Measurements from ENCODE around the gene PRR18. TPM values are rescaled to one million over a fixed set of nuclear protein-coding genes. Genes with fewer than 3 reads are reported as not detected.
"Not testable (repeated sequence)": the region's sequence is repeated elsewhere in the genome, so short reads cannot be mapped to it uniquely, and the experiment has no call there.

Gene PRR18
- total RNA-seq, result not detected

DNA sequence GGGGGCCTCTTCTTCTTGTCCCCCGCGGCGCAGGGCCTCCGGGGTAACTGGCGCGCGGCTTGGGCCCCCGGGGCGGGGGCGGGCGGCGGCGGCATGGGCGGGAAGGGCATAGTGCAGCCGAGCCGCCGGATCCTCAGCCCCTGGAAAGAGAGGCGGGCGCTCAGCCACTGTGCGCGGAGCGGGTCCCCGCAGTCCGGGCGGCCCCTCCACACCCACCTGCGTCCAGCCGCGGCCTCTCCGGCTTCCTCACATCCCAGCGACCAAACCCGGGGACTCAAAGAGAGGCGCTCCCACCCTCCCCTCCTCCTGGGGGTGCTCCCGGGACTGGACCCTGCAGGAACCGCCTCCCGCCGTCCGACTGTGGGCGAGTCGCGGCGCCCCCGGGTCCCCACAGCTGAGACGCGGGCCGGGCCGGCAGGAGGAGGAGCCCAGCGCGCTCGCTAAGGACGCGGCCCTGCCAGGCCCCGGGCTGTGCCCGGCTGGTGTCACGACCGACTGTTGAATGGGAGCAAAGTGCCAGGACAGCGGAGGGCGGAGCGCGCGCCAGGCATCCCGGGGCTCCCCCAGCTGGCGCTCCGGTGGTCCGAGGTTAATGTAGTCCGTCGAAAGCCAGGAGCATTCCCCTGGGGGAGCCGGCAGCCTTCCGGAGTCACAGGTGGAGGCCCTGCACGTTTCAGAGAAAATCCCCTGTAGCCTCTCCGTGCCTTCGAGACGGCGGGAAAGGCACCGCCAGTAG is at the start of gene PRR18:
Gene PRR18 (minus strand): TSS at position 360 of the 736 bp plus-strand sequence. CDS start 250 bp downstream, at position 110.
- CTCF ChIA-PET, result interaction anchor here (0.7 to 1.7 kb wide), 4 partner anchors 14 to 93 kb away, joined by 3 to 11 read pairs (median 6); no protein-coding TSS in a partner anchor
- Mint-ChIP-seq H3K27ac (no peak within 1 kb of the TSS), H3K36me3 (ENCODE audit: low read depth) (no peaks in the 10 kb centered on the region), H3K4me3 (peak within 1 kb of the TSS; percentile 39), H3K9me3 (no peaks in the 10 kb centered on the region), H3K4me1 (ENCODE audit: low read depth) (peaks cover 4% of the 10 kb centered on the region), H3K27me3 (ENCODE audit: low read depth) (peaks cover 29% of the 10 kb centered on the region)
- no peak for DNase-seq
- intact Hi-C loops (cut with micrococcal nuclease), result no loop called here

DNA sequence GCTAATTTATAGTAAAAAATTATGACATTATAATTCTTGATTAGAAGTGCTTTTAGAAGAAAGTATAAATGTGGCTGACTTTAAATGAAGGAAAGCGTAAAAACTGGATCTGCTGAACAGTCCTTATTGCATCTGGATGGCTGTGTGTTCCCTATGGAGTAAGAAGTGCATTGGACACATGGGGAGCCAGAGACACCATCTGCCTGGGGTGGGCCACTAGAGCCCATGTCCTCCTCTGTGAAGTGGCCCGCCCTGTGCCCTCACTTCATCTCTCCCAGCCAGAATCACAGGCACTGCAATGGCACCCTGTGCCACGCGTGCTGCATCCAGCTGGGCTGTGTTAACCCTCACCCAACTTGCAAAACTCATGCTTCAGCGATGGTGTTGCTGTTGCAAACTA is 47.4 kb upstream of the PRR18 start:
- Mint-ChIP-seq H3K36me3 (ENCODE audit: low read depth) (peaks cover 1% of the 10 kb centered on the region), H3K27me3 (ENCODE audit: low read depth) (peaks cover 14% of the 10 kb centered on the region), H3K4me3 (no peak overlapping the region), H3K27ac (no peak overlapping the region), H3K9me3 (peaks cover 14% of the 10 kb centered on the region), H3K4me1 (ENCODE audit: low read depth) (no peaks in the 10 kb centered on the region)
- intact Hi-C loops (cut with micrococcal nuclease), result no loop called here
- CTCF ChIA-PET, result interaction anchor here (0.8 kb wide), 1 partner anchor 26 kb away, joined by 7 read pairs; no protein-coding TSS in a partner anchor
- no peak for DNase-seq

GRCh38 chr6:166354965-166355364 is 46.8 kb upstream of the PRR18 start:
- H3K36me3 Mint-ChIP-seq (ENCODE audit: low read depth), result peaks cover 1% of the 10 kb centered on the region
- no peaks in the 10 kb centered on the region for H3K4me1 Mint-ChIP-seq (ENCODE audit: low read depth)
- CTCF ChIA-PET, result no interaction called here
- peaks cover 14% of the 10 kb centered on the region for H3K27me3 Mint-ChIP-seq (ENCODE audit: low read depth)
- H3K9me3 Mint-ChIP-seq, result peaks cover 15% of the 10 kb centered on the region
- no peak overlapping the region for H3K4me3 Mint-ChIP-seq
- no peak overlapping the region for H3K27ac Mint-ChIP-seq
- no peak for DNase-seq
- intact Hi-C loops (cut with micrococcal nuclease), result no loop called here

DNA sequence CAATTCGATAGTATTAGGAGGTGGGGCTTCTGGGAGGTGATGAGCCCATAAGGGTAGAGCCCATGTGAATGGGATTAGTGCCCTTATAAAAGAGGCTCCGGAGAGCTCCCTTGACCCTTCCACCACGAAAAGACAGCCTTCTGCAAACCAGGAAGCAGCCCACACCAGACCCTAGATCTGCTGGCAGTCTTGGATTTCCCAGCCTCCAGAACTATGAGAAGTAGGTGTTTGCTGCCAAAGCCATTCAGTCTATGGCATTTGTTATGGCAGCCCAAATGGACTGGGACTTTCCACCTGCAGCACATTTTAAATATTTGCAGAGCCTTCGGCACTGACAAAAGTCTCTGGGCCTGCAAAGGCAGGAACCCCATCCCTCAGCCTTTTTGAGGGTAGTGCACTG is 46.0 kb upstream of the PRR18 start:
- intact Hi-C loops (cut with micrococcal nuclease), result no loop called here
- CTCF ChIA-PET, result interaction anchor here (0.7 kb wide), 1 partner anchor 471 kb away, joined by 3 read pairs; no protein-coding TSS in a partner anchor
- Mint-ChIP-seq H3K4me1 (ENCODE audit: low read depth) (no peaks in the 10 kb centered on the region), H3K9me3 (peaks cover 23% of the 10 kb centered on the region), H3K27ac (no peak overlapping the region), H3K36me3 (ENCODE audit: low read depth) (peaks cover 1% of the 10 kb centered on the region), H3K4me3 (no peak overlapping the region), H3K27me3 (ENCODE audit: low read depth) (peaks cover 14% of the 10 kb centered on the region)
- DNase-seq, result no peak

GRCh38 chr6:166353507-166353906 is 45.3 kb upstream of the PRR18 start:
- Mint-ChIP-seq H3K36me3 (ENCODE audit: low read depth) (peaks cover 1% of the 10 kb centered on the region), H3K9me3 (peaks cover 24% of the 10 kb centered on the region), H3K4me3 (no peak overlapping the region), H3K27me3 (ENCODE audit: low read depth) (peaks cover 12% of the 10 kb centered on the region), H3K27ac (no peak overlapping the region), H3K4me1 (ENCODE audit: low read depth) (peaks cover 2% of the 10 kb centered on the region)
- CTCF ChIA-PET, result interaction anchor here (0.7 kb wide), 1 partner anchor 472 kb away, joined by 3 read pairs; no protein-coding TSS in a partner anchor
- no peak for DNase-seq
- intact Hi-C loops (cut with micrococcal nuclease), result no loop called here

- no peak overlapping the region for H3K27ac Mint-ChIP-seq
- peaks cover 22% of the 10 kb centered on the region for H3K9me3 Mint-ChIP-seq
- peaks cover 7% of the 10 kb centered on the region for H3K4me1 Mint-ChIP-seq (ENCODE audit: low read depth)
- H3K36me3 Mint-ChIP-seq (ENCODE audit: low read depth), result peaks cover 1% of the 10 kb centered on the region
- CTCF ChIA-PET, result no interaction called here
- no peak overlapping the region for H3K4me3 Mint-ChIP-seq
- peaks cover 6% of the 10 kb centered on the region for H3K27me3 Mint-ChIP-seq (ENCODE audit: low read depth)
- intact Hi-C loops (cut with micrococcal nuclease), result no loop called here
- DNase-seq, result no peak
Measured at GRCh38 chr6:166352923-166353322, 44.7 kb upstream of the PRR18 start.

DNA sequence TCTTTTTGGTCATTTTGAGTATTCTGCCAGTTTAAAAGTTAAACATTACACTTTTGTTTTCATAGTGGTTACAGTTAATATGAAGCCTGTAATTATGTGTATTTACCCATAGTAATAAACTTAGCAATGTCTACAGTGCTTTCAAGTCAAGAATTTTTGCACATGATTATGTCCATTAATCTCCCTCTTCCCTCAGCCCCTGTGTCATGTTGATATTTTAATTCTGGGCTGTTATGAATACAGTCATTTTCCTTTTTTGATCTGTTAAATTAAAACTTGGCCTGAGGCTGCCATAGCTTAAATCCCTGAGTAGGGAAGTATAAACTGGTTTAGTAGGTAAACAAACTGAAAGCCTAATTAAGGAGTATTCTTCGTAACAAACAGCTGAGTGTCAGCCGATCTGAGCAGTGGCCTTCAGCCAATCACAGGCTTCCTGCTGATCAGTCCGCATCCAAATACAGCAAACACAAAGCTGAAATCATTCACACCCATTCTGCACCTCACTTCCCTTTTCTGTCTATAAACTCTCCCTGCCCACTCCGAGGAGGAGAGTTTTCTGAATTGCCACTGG is 43.6 kb upstream of the PRR18 start:
- Mint-ChIP-seq H3K4me3 (no peak overlapping the region), H3K36me3 (ENCODE audit: low read depth) (peaks cover 1% of the 10 kb centered on the region), H3K4me1 (ENCODE audit: low read depth) (peaks cover 18% of the 10 kb centered on the region), H3K27me3 (ENCODE audit: low read depth) (peaks cover 6% of the 10 kb centered on the region), H3K9me3 (peaks cover 22% of the 10 kb centered on the region), H3K27ac (no peak overlapping the region)
- intact Hi-C loops (cut with micrococcal nuclease), result no loop called here
- DNase-seq, result no peak
- CTCF ChIA-PET, result no interaction called here

DNA sequence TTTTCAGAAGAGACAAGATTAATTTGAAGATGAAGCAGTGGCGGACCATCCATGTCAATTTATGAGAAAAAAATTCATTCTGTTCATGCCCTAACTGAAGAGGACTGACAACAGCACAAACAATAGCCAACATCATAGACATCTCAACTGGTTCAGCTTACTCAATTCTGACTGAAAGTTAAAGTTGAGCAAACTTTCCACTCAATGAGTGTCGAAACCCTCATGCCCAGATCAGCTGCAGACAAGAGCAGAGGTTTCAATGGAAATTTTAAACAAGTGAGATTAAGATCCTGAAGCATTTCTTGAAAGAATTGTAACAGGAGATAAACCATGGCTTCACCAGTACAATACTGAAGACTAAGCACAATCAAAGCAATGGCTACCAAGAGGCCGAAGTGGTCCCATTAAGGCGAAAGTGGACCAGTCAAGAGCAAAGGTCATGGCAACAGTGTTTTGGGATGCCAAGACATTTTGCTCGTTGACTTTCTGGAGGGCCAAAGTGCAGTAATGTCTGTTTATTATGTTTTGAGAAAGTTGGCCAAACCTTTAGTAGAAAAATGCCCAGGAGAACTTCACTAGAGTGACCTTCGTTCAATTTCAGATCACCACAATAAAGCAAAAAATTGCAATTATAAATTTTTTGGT is 40.2 kb upstream of the PRR18 start:
- H3K4me1 Mint-ChIP-seq (ENCODE audit: low read depth), result peaks cover 18% of the 10 kb centered on the region
- no peak overlapping the region for H3K4me3 Mint-ChIP-seq
- DNase-seq, result no peak
- H3K9me3 Mint-ChIP-seq, result peaks cover 22% of the 10 kb centered on the region
- CTCF ChIA-PET, result interaction anchor here (2.7 kb wide), 1 partner anchor 33 kb away, joined by 10 read pairs; no protein-coding TSS in a partner anchor
- intact Hi-C loops (cut with micrococcal nuclease), result no loop called here
- H3K36me3 Mint-ChIP-seq (ENCODE audit: low read depth), result peaks cover 1% of the 10 kb centered on the region
- no peak overlapping the region for H3K27ac Mint-ChIP-seq
- H3K27me3 Mint-ChIP-seq (ENCODE audit: low read depth), result peaks cover under 1% of the 10 kb centered on the region

- H3K4me3 Mint-ChIP-seq, result no peak overlapping the region
- CTCF ChIA-PET, result interaction anchor here (0.6 to 2.7 kb wide), 2 partner anchors 34 to 38 kb away, joined by 3 to 10 read pairs; partner anchors contain the start of gene PRR18
- H3K36me3 Mint-ChIP-seq (ENCODE audit: low read depth), result peaks cover 1% of the 10 kb centered on the region
- peaks cover 18% of the 10 kb centered on the region for H3K4me1 Mint-ChIP-seq (ENCODE audit: low read depth)
- intact Hi-C loops (cut with micrococcal nuclease), result no loop called here
- H3K27me3 Mint-ChIP-seq (ENCODE audit: low read depth), result no peaks in the 10 kb centered on the region
- no peak for DNase-seq
- peaks cover 21% of the 10 kb centered on the region for H3K9me3 Mint-ChIP-seq
- H3K27ac Mint-ChIP-seq, result no peak overlapping the region
Measured at GRCh38 chr6:166346965-166347364, 38.8 kb upstream of the PRR18 start.

DNA sequence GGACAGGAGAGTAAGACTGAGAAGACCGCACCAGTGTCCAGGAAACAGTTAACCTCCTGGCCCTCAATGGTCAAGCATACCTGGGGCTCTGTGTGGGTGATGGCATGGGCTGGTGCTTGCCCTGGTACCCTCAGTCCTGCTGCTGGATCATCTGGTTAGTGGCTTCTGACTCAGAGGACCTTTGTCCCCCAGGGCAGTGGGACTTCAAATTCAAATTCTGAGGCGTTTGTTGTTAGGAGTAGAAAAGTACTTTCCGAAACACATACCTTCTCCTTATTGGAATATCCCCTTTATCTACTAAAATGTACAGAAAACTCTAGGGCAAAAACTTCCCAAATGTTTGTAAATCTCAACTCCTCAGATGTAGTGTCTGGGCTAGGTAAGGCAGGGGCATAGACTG is 38.3 kb upstream of the PRR18 start:
- H3K4me1 Mint-ChIP-seq (ENCODE audit: low read depth), result peaks cover 18% of the 10 kb centered on the region
- CTCF ChIA-PET, result interaction anchor here (2.7 kb wide), 1 partner anchor 35 kb away, joined by 10 read pairs; no protein-coding TSS in a partner anchor
- no peak overlapping the region for H3K27ac Mint-ChIP-seq
- no peak for DNase-seq
- peaks cover 17% of the 10 kb centered on the region for H3K9me3 Mint-ChIP-seq
- no peak overlapping the region for H3K4me3 Mint-ChIP-seq
- intact Hi-C loops (cut with micrococcal nuclease), result no loop called here
- no peaks in the 10 kb centered on the region for H3K36me3 Mint-ChIP-seq (ENCODE audit: low read depth)
- no peaks in the 10 kb centered on the region for H3K27me3 Mint-ChIP-seq (ENCODE audit: low read depth)

DNA sequence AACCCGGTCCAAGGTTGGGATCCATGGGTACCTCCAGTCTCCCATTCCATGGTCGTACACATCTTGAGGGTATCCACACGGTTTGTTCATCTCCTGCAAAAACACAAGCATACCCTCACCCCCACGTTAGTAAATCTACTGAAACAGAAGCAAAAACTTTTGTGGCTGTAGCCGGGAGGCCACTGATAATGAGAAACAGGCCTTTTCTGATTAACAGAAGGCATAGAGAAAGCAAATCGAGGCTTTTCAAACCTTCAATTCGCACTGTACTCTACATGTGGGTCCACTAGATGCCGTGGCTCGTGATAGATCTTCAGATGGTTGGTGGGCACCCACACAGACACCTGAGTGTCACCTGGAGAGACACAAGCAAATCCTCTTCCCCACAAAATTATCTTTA is 37.5 kb upstream of the PRR18 start:
- H3K4me3 Mint-ChIP-seq; H3K27ac Mint-ChIP-seq; DNase-seq; H3K36me3 Mint-ChIP-seq (ENCODE audit: low read depth); H3K27me3 Mint-ChIP-seq (ENCODE audit: low read depth); intact Hi-C loops (cut with micrococcal nuclease); CTCF ChIA-PET: not testable (repeated sequence)
- Mint-ChIP-seq H3K4me1 (ENCODE audit: low read depth) (peaks cover 18% of the 10 kb centered on the region), H3K9me3 (peaks cover 12% of the 10 kb centered on the region)

DNA sequence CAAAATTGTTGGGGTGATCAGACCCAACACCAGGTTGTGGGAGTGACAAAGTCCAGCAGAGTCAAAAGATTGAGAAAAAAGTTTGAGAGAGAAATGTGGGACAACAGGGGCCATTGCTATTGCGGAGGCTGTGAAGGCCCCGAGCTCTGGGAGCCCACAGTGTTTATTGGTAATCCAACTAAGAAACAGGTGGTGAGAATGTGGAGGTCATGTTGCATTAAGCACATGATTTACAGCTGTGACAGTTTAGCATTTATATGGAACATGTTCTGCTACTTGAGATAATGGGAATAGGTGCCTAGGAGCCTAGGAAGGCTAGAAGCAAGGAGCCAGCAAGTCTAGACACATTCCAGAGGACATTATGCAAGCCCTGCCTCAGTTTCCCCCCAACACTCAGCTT is 36.7 kb upstream of the PRR18 start:
- not testable (repeated sequence) for H3K4me3 Mint-ChIP-seq
- peaks cover 18% of the 10 kb centered on the region for H3K4me1 Mint-ChIP-seq (ENCODE audit: low read depth)
- intact Hi-C loops (cut with micrococcal nuclease), result loop anchor here (5.0 kb wide), 1 partner anchor 607 kb away; no protein-coding TSS in a partner anchor

More for the DNA sequence above, 36.7 kb upstream of the PRR18 start:
- CTCF ChIA-PET; H3K9me3 Mint-ChIP-seq; H3K36me3 Mint-ChIP-seq (ENCODE audit: low read depth); H3K27ac Mint-ChIP-seq; H3K27me3 Mint-ChIP-seq (ENCODE audit: low read depth); DNase-seq: not testable (repeated sequence)
